ENCODE data around the gene BUD23.

BUD23 gene

DNA sequence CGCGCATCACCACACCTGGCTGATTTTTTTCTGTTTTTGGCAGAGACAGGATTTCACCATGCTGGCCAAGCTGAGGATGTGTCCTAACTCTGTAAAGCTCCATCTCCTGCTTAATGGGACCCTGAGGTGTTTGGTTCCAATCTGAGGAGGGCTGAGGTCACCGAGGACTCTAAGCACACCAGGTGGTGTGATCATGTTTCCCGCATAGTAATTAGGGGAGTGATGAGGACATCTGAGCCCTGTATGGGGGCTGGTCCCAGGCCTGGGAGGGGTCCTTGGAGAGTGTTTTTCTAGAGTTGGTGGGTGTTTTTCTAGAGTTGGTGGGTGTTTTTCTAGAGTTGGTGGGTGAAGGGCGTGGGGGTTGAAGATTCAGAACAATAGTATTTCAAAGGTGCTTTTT is 58.2 kb downstream of the BUD23 start:
- TF ChIP-seq, protein P1, sequence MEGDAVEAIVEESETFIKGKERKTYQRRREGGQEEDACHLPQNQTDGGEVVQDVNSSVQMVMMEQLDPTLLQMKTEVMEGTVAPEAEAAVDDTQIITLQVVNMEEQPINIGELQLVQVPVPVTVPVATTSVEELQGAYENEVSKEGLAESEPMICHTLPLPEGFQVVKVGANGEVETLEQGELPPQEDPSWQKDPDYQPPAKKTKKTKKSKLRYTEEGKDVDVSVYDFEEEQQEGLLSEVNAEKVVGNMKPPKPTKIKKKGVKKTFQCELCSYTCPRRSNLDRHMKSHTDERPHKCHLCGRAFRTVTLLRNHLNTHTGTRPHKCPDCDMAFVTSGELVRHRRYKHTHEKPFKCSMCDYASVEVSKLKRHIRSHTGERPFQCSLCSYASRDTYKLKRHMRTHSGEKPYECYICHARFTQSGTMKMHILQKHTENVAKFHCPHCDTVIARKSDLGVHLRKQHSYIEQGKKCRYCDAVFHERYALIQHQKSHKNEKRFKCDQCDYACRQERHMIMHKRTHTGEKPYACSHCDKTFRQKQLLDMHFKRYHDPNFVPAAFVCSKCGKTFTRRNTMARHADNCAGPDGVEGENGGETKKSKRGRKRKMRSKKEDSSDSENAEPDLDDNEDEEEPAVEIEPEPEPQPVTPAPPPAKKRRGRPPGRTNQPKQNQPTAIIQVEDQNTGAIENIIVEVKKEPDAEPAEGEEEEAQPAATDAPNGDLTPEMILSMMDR (IDR thresholded peaks at IDR 0.05; ENCODE audit: insufficient read depth, low read depth, low read length, missing control alignments): no peak
- DNase-seq (ENCODE audit: low read depth): no peak
- H3K4me3 ChIP-seq (ENCODE audit: low read depth, low read length): no peak overlapping the region

DNA sequence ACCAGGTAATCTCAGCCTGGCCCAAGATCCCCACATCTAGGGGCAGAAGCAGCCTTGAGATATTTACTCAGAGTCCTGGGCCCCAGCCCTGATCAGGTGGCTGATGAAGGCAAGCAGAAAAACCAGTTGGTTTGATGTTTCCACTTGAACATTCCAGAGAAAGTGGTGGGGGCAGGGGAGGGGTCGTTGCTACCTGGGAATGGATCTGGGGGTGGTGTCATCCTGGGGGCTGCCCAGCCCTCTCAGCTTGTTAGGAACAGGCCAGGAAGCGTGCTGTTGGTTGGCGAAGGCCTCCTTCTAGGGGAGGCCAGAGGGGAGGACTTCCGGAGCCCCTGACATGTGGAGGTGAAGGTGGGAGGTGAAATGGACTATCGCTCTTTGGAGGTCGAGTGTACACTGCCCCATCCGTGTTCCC is 58.9 kb downstream of the BUD23 start:
- no peak overlapping the region for H3K4me3 ChIP-seq (ENCODE audit: low read depth, low read length)
- DNase-seq (ENCODE audit: low read depth): no peak
- TF ChIP-seq, protein P1 (IDR thresholded peaks at IDR 0.05; ENCODE audit: insufficient read depth, low read depth, low read length, missing control alignments): no peak

DNA sequence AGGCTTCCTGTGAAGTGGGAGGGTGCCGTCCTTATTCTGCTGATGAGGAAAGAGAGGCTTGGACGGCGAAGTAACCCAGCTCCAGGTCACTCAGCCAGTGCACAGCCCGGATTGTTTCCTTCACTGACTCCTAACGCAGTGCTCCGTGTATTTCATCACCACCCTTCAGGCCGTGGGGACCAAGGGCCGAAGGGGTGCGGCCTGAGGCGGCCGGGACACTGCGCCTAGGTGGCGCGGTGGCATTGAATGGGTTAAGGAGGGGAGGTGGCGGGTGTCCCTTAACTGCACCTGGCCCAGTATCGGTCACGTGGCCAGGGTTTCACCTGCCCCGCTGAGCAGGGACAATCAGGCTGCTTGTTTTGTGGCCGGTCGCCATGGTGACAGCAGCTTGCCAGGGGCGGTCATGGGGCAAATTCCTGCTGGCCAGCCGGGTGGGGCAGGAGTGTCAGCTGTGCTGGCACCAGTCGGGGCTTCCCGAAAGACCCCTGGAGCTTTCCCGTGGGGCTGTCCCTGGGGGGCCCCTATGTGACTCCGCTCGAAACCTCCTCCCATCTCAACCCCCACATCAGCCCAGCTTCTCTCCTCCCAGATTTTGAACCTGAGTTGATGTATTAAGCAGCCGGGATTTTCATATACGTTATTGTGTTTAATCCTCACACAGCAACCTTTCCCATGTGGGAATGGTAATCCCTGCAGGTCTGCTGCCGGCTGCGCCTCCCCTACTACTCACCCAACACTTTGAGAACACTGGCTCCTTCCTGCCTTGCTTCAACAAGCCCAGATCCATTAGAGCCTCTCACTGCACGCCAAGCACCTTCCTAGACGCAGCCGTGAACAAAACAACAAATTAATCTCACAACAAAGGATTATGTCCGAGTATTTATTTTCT is 59.6 kb downstream of the BUD23 start:
- DNase-seq (ENCODE audit: low read depth): peak; percentile 62
- TF ChIP-seq, protein P1 (IDR thresholded peaks at IDR 0.05; ENCODE audit: insufficient read depth, low read depth, low read length, missing control alignments): no peak
- H3K4me3 ChIP-seq (ENCODE audit: low read depth, low read length): no peak overlapping the region

DNA sequence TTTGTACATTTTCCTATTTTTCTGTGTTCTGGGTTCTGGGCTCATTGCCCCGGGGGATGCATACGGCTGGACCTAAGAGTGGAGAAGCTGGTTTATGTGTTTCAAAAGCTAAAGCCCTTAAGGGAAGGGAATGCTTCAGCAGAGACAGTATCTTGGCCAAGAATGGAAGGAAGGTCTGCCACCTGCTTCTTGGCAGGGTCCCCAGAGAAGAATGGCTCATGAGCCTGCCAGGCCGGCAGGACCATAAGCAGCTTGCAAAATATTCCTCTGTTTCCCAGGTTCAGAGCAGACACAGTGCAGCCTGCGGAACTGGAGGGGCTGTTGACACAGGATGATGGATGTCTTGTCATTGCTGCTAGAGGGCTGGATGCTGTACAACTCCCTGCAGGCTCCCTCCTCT is 63.0 kb downstream of the BUD23 start:
- TF ChIP-seq, protein P1 (IDR thresholded peaks at IDR 0.05; ENCODE audit: insufficient read depth, low read depth, low read length, missing control alignments): no peak
- H3K4me3 ChIP-seq (ENCODE audit: low read depth, low read length): no peak overlapping the region
- DNase-seq (ENCODE audit: low read depth): no peak

Measured in GM12865 (cell line).